Activated naive CD8-positive, alpha-beta T cell (primary cell): ENCODE measurements around the gene HMGB4.

ENCODE experiments used
- H3K27ac Mint-ChIP-seq: one replicate; pipeline ENCODE4 v1.8.0; 2021; ENCODE audit warnings: mixed read lengths
- H3K27me3 Mint-ChIP-seq: one replicate; pipeline ENCODE4 v1.8.0; 2021; ENCODE audit warnings: mixed read lengths
- H3K36me3 Mint-ChIP-seq: one replicate; pipeline ENCODE4 v1.8.0; 2021; ENCODE audit warnings: mixed read lengths
- H3K4me1 Mint-ChIP-seq: one replicate; pipeline ENCODE4 v1.8.0; 2021; ENCODE audit warnings: low read depth, mixed read lengths
- H3K4me3 Mint-ChIP-seq: one replicate; pipeline ENCODE4 v1.8.0; 2021; ENCODE audit warnings: mild to moderate bottlenecking, mixed read lengths
- H3K9me3 Mint-ChIP-seq: one replicate; pipeline ENCODE4 v1.8.0; 2021; ENCODE audit warnings: low read depth, mixed read lengths

The HMGB4 gene, protein sequence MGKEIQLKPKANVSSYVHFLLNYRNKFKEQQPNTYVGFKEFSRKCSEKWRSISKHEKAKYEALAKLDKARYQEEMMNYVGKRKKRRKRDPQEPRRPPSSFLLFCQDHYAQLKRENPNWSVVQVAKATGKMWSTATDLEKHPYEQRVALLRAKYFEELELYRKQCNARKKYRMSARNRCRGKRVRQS

GRCh38 chr1:33863779-33864178 lies at the start of gene HMGB4:
Gene HMGB4, plus strand, starts transcription at chr1:33864079. Its CDS starts 113 bp downstream, at chr1:33864192.
- H3K4me3 Mint-ChIP-seq, result no peak within 1 kb of the TSS
- no peaks in the 10 kb centered on the region for H3K9me3 Mint-ChIP-seq
- no peaks in the 10 kb centered on the region for H3K4me1 Mint-ChIP-seq
- peaks cover 9% of the 10 kb centered on the region for H3K27me3 Mint-ChIP-seq
- no peak within 1 kb of the TSS for H3K27ac Mint-ChIP-seq
- H3K36me3 Mint-ChIP-seq, result no peaks in the 10 kb centered on the region

DNA sequence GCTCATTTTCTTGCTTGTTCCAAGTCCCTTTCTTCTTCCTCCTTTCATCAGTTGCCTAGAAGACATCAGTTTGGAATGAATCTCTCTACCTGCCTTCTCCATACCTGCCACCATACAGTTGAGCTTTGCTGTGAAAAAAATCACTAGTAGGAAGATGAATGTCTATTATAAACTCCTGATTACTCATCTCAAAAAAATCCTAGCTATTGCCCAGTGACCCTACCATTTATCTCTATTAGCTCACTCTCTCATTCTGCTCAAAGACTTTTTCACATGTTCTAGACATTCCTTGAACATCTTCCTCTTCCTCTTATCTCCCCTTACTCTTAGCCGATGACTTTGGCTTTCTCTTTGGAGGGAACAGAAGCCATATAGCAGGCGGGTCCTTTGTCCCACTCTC lies 49.7 kb upstream of the HMGB4 start:
- Mint-ChIP-seq H3K9me3 (peaks cover 4% of the 10 kb centered on the region), H3K36me3 (no peaks in the 10 kb centered on the region), H3K27ac (no peak overlapping the region), H3K4me1 (no peaks in the 10 kb centered on the region), H3K4me3 (no peak overlapping the region), H3K27me3 (peaks cover 9% of the 10 kb centered on the region)

DNA sequence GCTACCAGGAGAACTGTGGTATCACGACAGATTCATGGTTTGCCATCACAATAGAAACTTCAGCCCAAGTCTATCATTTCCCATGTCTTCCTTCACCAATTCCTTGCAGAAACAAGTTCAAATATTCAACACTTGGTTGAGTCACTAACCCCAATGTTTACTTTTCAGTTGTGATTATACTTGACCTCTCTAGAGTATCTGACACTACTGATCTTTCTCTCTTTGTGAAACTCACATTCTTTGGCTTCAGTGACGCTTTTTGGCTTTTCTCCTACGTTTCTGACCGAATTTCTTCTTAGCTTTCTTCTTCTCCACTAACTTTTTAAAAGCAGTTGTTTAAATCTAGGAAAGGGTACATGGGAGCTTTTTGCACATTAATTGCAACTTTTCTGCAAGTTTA lies 48.8 kb upstream of the HMGB4 start:
- no peak overlapping the region for H3K4me3 Mint-ChIP-seq
- H3K4me1 Mint-ChIP-seq, result no peaks in the 10 kb centered on the region
- H3K9me3 Mint-ChIP-seq, result no peaks in the 10 kb centered on the region
- H3K27ac Mint-ChIP-seq, result no peak overlapping the region
- H3K36me3 Mint-ChIP-seq, result no peaks in the 10 kb centered on the region
- peaks cover 9% of the 10 kb centered on the region for H3K27me3 Mint-ChIP-seq

- Mint-ChIP-seq H3K27me3 (peaks cover 10% of the 10 kb centered on the region), H3K4me1 (no peaks in the 10 kb centered on the region), H3K36me3 (no peaks in the 10 kb centered on the region), H3K27ac (no peak overlapping the region), H3K4me3 (no peak overlapping the region), H3K9me3 (no peaks in the 10 kb centered on the region)
These were observed 45.8 kb upstream of the HMGB4 start for GRCh38 chr1:33818071-33818470.

- H3K4me3 Mint-ChIP-seq, result no peak overlapping the region
These were observed 44.5 kb upstream of the HMGB4 start for GRCh38 chr1:33819290-33819912.

GRCh38 chr1:33819913-33820311 lies 44.0 kb upstream of the HMGB4 start:
- Mint-ChIP-seq H3K4me1 (no peaks in the 10 kb centered on the region), H3K27me3 (peaks cover 7% of the 10 kb centered on the region), H3K27ac (no peak overlapping the region), H3K4me3 (no peak overlapping the region), H3K9me3 (no peaks in the 10 kb centered on the region), H3K36me3 (no peaks in the 10 kb centered on the region)

More at GRCh38 chr1:33819290-33819912, 44.5 kb upstream of the HMGB4 start:
- Mint-ChIP-seq H3K27me3 (peaks cover 9% of the 10 kb centered on the region), H3K4me1 (no peaks in the 10 kb centered on the region), H3K27ac (no peak overlapping the region), H3K9me3 (no peaks in the 10 kb centered on the region), H3K36me3 (no peaks in the 10 kb centered on the region)

GRCh38 chr1:33820804-33821203 lies 43.1 kb upstream of the HMGB4 start:
- Mint-ChIP-seq H3K36me3 (no peaks in the 10 kb centered on the region), H3K27ac (no peak overlapping the region), H3K9me3 (no peaks in the 10 kb centered on the region), H3K4me3 (no peak overlapping the region), H3K27me3 (peaks cover 4% of the 10 kb centered on the region), H3K4me1 (no peaks in the 10 kb centered on the region)

DNA sequence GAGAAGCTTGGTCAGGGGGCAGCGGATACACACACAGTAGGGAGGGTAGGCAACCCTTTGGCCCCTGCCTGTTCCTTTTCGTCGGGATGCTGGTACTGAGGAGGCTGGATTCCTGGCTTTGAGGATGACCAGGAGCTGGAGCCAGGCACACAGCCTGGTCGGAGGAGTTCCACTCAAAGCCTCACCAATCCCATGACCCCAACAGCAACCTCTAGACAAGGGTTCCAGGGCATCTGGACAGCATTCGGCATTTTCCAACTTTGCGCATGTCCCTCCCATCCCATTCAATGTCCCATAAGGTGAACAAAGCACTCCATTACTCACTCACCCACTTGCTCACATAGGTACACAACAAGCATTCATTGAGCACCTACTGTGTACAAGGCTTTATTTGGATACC lies 42.6 kb upstream of the HMGB4 start:
- no peak overlapping the region for H3K27ac Mint-ChIP-seq
- no peaks in the 10 kb centered on the region for H3K4me1 Mint-ChIP-seq
- H3K27me3 Mint-ChIP-seq, result peaks cover 4% of the 10 kb centered on the region
- H3K9me3 Mint-ChIP-seq, result no peaks in the 10 kb centered on the region
- H3K4me3 Mint-ChIP-seq, result no peak overlapping the region
- H3K36me3 Mint-ChIP-seq, result no peaks in the 10 kb centered on the region

DNA sequence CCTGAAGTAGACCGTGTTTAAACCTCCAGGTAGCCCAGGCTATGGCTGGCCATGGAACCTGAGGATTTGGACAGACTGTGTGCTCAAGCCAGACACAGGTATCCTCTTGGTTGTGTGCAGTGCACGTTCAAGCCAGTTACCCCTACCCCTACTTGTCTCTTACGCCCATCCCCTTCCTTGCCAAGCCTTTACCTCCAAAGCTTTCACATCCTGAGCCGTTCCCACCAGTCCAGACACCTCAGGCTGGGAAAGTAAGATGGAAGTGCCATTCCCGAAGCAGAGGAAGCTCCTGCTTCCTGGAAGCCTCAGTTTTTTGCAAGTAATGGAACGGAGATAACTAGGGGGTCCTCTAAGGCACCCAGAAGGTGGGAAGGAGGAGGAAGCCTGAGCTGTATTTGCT lies 41.5 kb upstream of the HMGB4 start:
- H3K4me1 Mint-ChIP-seq, result no peaks in the 10 kb centered on the region
- no peaks in the 10 kb centered on the region for H3K36me3 Mint-ChIP-seq
- H3K4me3 Mint-ChIP-seq, result no peak overlapping the region
- H3K27me3 Mint-ChIP-seq, result peaks cover 10% of the 10 kb centered on the region
- no peaks in the 10 kb centered on the region for H3K9me3 Mint-ChIP-seq
- H3K27ac Mint-ChIP-seq, result no peak overlapping the region

DNA sequence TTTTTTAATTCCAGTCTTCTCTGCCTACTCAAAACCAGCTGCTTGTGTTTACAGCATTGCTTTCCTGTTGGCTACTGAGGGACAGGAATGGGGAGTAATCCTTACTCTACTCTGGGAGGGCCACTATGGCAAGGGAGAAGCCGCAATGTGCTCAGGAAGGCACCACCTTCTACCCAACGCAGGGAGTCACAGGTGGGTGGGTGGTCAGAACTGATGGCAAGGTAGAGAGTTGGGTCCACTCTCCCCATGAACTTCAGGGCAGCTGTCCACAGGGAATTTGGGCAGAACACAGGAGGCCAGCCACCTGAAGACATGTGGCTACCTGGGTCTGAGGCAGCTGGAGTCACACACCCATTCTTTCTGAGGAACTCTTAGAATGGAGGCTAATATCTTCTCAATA lies 40.5 kb upstream of the HMGB4 start:
- Mint-ChIP-seq H3K4me1 (no peaks in the 10 kb centered on the region), H3K36me3 (no peaks in the 10 kb centered on the region), H3K4me3 (no peak overlapping the region), H3K9me3 (no peaks in the 10 kb centered on the region), H3K27me3 (peaks cover 11% of the 10 kb centered on the region), H3K27ac (no peak overlapping the region)

DNA sequence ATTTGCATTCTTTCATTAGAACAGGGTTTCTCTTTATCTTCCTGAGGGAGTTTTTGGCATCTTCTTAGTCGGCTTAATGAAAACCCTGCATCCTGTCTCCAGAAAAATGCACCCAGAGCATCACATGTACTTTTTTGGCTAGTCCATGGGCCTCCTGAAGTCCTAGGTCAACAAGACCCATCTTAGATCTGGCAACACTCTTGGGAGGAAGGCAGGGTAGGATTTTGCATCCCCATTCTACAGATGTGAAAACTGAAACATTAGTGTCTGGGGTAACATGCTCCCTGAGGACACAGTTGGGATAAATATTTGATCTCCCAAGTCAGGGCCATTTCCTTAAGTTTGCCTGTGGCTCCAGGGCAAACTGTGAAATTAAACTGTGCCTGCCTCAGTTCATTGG lies 40.0 kb upstream of the HMGB4 start:
- H3K4me1 Mint-ChIP-seq, result no peaks in the 10 kb centered on the region
- H3K9me3 Mint-ChIP-seq, result no peaks in the 10 kb centered on the region
- H3K36me3 Mint-ChIP-seq, result no peaks in the 10 kb centered on the region
- H3K4me3 Mint-ChIP-seq, result no peak overlapping the region
- H3K27ac Mint-ChIP-seq, result no peak overlapping the region
- H3K27me3 Mint-ChIP-seq, result peaks cover 11% of the 10 kb centered on the region

DNA sequence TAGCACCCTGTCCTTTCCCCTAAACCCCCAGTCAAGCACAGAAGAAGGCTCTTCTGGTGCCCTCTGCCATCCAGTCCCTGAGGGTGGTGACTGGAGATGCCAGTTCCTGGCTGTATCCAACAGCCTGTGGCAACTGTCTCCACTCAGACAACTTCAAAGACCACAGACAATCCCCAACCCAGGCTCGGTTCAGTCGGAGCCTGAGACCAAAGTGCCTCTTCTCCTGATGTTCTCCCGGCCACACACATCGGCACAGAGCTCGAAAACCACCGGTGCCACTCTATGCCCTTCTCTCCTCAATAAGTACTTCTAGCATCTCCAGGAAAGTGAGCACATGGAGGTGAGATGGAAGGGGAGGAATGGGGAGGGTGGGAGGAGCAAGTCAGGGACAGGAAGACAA lies 39.6 kb upstream of the HMGB4 start:
- Mint-ChIP-seq H3K9me3 (no peaks in the 10 kb centered on the region), H3K27me3 (peaks cover 11% of the 10 kb centered on the region), H3K4me3 (no peak overlapping the region), H3K36me3 (no peaks in the 10 kb centered on the region), H3K4me1 (no peaks in the 10 kb centered on the region), H3K27ac (no peak overlapping the region)

DNA sequence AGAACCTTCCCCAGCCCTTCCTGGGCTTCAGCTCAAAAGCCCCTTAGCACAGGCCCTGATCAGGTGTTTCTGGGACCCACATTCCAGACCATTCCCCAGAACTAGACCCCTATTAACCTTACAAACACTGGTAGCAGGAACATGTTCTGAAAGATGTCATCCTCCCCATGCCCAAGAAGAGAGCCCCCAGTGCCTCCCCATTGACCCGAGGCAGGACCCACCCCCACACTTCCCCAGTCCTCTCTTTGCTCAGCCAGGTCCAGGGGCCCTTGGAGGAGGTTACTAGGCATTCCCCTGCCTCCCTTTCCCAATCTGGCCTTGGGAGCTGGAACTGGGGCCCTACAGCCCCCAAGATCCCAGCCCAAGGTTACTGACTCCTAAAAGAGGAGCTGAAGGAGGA lies 38.9 kb upstream of the HMGB4 start:
- Mint-ChIP-seq H3K4me3 (no peak overlapping the region), H3K4me1 (no peaks in the 10 kb centered on the region), H3K27ac (no peak overlapping the region), H3K27me3 (peaks cover 11% of the 10 kb centered on the region), H3K36me3 (no peaks in the 10 kb centered on the region), H3K9me3 (no peaks in the 10 kb centered on the region)

DNA sequence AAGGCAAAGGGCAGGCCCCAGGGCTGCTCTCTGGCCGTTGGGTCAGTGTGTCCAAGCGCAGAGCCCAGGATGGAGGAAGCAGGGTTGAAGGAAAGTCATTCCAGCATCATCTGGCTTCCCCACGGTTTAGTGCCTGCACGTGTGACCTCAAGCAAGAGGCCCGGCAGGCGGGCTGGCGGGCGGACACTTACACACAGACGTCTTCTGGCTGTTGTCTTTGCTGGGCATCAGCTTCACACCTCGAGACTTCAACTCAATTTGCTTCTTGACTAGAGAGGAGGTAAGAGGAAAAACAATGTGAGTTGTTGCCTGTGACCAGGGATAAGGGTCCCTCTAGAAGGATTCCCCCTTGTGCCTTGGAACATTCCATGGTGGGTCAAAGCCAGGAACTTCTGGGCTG lies 38.4 kb upstream of the HMGB4 start:
- Mint-ChIP-seq H3K27ac (no peak overlapping the region), H3K4me1 (no peaks in the 10 kb centered on the region), H3K4me3 (no peak overlapping the region), H3K9me3 (no peaks in the 10 kb centered on the region), H3K27me3 (peaks cover 11% of the 10 kb centered on the region), H3K36me3 (no peaks in the 10 kb centered on the region)

DNA sequence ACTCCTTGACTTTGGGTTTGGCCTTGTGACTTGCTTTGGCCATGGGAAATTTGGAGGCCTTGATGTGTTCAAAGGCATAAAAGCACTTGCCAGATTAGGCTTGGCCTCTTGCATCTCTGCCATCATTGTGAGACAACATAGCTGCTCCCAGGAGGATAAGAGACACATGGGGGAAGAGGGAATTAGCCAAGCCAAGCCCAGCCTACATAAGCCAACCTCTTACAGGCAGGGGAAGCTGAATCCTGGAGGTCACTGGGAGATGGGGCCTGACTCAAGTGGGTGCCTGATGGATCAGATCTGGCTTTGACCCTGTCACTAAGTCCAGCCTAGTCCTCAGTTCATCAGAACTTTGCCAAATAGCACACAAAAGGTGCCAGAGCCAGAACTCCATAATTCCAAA lies 37.6 kb upstream of the HMGB4 start:
- no peaks in the 10 kb centered on the region for H3K4me1 Mint-ChIP-seq

GRCh38 chr1:33826711-33827110 lies 37.2 kb upstream of the HMGB4 start:
- H3K27me3 Mint-ChIP-seq, result peaks cover 11% of the 10 kb centered on the region
- H3K4me3 Mint-ChIP-seq, result no peak overlapping the region
- no peaks in the 10 kb centered on the region for H3K36me3 Mint-ChIP-seq
- no peaks in the 10 kb centered on the region for H3K9me3 Mint-ChIP-seq
- H3K27ac Mint-ChIP-seq, result no peak overlapping the region
- no peaks in the 10 kb centered on the region for H3K4me1 Mint-ChIP-seq

More for the DNA sequence above, 37.6 kb upstream of the HMGB4 start:
- Mint-ChIP-seq H3K36me3 (no peaks in the 10 kb centered on the region), H3K9me3 (no peaks in the 10 kb centered on the region), H3K27ac (no peak overlapping the region), H3K27me3 (peaks cover 11% of the 10 kb centered on the region), H3K4me3 (no peak overlapping the region)
